Stimulated activated CD8-positive, alpha-beta memory T cell treated with anti-CD3 and anti-CD28 coated beads, Interleukin-4, amount 100 ng/mL, for 4 hours (primary cell): ENCODE data around the gene MMP21.

ENCODE experiments used
- DNase-seq, 2 donors: peaks; one replicate each; pipeline ENCODE4 v3.0.0-alpha.2; 2020; ENCODE audit warnings: low read depth in 2 of 2, low spot score in 1 of 2

The MMP21 gene

DNA sequence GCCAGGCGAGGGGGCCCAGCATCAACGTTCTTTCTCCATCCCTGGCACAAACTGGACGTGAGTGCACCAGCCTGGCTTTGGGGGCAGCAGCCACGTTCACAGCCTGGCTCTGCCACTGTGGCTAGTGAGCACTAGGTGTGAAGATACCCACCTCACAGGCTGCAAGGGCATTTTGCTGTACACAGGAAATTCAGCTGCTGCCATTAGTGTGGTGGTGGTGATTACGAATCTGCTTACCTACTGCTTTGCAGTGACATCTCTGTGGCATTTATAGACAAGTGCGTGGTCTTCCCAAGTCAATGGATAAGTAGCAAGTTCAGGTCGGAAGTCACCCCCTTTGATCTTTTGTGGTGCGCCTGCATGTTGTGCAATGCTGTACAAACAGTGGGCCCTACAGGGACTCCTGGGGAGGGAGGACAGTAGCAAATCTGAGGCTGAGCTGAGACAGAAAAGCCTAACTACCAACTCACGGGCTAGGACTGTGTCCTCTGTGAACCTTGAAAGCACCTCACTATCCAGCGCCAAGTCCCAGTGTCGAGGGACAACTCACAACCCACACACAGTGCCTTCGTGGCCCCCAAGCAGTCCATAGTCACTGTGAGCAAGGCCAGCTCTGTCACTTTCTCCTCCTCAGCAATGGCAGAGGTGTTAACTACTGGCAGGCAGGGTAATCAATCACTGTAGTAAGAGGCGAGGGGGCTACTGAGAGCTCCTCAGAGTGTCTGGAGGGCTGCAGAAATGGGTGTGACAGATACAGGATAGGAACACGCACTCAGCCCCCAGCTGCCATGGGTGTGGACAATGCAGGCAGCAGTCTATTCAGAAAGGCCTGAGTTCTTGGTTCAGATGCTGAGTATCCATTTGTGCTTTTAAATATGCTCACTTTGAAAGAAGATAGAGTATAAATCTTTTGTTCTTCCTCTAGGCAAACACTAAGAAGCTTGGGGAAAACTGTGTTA lies 17.0 kb upstream of the MMP21 start:
- no peak for DNase-seq

DNA sequence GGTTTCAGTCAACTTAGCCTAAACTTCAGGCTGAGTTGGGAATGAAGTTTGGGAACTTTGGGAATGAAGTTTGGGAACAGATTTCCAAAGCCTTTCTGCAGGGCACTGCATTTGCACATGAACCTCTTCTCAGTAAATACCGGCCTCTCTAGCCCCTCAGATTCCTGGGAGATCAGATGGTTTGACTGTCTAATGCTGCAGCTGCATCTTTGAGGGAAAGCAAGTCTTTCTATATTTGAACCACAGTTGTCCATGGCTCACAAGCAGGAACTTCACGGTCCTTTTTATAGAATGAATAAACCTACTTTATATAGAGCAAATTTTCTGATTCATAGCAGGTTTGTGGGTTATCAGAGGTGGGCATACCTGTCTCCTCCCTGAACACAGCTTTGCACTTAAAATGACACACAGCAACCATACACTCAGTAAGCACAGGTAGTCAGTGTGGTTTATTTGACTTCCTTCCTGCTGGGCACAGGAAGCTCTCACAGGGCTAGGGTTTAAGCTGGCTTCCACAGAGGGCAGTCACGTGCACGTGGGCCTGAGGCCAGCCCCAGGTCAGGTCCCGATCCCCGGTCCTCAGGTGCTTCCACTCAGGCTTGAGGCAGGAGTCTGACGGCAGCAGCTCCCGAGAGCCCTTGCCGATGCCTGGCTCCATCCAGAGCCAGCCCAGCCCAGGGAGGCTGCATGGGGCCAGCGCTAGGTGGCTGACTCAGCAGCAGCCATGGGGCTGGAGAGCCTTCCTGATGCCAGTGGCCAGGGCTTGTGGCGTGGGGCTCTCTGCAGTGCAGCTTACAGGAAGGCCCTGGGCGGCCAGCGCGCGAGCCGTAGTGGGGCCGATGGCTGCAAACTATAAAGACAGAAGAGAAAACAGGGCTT lies 12.8 kb upstream of the MMP21 start:
- DNase-seq = no peak

- DNase-seq = no peak
Observed at GRCh38 chr10:125785791-125786190, 10.2 kb upstream of the MMP21 start.

GRCh38 chr10:125783957-125784356 lies 8.3 kb upstream of the MMP21 start:
- no peak for DNase-seq

- no peak for DNase-seq
Observed at GRCh38 chr10:125783408-125783807, 7.8 kb upstream of the MMP21 start.

DNA sequence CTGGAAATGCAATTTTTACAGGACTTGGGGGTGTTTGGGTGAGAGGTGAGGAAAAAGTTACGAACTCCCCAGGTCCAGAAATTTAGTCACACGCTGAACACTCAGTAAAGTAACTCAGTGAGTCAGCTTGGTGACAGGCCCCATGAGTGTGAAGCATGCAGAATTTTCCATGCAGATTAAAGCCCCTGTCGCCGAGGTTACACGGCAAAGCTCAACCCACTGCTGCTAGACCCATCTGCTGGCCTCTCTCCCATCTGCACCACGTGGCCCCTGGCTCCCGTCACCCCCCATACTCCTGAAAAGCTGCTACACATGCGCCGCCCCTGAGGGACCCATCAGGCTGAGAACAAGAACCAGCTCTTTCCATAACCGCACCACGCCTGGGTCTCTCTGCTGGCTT lies 7.0 kb upstream of the MMP21 start:
- DNase-seq = no peak

DNA sequence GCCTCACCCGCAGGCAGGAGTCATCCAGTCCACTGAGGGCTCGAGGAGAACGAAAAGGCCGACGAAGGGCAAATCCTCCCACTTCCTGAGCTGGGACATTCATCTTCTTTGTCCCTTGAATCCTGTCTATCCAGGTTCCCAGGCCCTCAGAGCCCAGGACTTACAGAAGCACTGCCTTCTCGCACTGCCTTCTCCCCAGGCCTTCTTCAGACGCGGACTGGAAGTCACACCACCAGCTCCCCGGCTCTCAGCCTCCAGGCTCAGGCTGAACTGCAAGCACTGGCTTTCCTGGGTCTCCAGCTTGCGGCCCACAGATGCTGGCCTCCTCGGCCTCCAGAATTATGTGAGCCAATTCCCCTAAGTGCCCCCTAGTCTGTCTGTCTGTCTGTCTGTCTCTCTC lies 6.4 kb upstream of the MMP21 start:
- no peak for DNase-seq

DNA sequence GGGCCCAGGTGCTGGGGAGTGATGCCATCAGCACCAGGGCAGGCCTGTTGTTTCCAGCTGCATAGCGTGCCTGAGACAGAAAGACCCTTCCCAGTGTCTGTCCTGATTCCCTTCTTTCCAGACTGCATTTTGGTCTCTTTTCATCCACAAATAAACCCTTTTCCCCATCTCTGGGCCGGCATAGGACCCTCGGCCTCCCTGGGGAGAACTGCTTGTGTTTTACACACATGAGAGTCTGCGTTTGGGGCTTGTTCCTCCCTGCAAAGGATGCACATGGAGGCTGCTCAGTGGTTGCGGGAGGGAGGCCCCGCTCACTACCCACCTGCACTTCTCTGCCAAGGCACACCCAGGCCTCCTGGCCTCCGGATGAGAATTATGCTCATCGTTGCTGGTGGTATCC lies 5.8 kb upstream of the MMP21 start:
- DNase-seq = no peak

DNA sequence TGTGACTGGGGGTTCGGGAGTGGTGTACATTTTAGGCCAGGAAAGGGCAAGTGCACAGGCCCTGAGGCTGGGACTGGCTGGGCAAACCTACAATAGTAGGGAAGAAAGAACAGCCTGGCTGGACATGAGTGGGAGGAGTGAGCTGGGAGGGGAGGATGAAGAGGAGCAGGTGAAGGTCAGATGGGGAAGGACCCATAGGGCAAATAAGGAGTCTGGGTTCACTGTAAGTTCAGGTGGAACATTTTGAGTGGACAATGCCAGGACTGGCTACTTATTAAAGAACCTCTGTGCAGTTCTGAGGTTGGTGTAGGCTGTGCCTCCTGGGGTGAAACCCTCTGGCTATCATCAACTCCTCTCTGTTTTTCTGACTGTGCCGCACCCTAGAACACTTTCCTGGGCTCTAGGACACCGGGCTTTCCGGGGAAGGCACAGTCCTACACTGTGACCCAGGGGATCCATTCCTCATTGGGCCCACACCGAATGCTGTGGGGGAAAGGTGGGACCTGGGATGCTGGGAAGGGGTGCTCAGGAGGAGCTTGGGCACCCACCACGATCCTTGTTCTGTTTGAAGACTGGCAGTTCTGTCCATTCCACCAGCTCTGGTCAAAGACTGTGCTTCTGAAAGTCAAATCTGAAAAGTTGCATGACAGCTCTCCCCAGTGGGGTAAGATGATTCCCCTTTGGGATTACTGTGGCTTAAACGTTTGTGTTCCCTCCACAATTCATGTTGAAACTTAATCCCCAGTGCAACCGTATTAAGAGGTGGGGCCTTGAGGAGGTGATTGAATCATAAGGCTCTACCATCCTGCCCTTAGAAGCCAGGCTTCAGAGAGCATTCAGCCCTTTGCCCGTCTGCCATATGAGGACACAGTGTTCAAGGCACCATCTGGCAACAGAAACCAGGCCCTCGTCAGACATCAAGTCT lies 4.0 kb upstream of the MMP21 start:
- no peak for DNase-seq

DNA sequence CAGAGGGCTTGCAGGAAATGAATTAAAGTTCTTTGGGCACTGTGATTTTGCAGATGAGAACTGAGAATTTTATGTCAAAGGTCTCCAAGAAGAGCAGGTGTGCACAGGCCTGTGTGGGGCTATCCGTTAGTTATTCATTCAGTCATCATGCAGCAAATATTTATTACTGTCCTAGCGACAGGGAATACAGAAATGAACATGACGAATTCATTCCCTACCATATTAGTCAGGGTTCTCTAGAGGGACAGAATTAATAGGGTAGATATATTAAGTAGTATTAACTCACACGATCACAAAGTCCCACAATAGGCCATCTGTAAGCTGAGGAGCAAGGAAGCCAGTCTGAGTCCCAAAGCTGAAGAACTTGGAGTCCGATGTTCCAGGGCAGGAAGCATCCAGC lies 2.9 kb upstream of the MMP21 start:
- DNase-seq = no peak

- no peak for DNase-seq
Observed at GRCh38 chr10:125777806-125778205, 2.2 kb upstream of the MMP21 start.

GRCh38 chr10:125774581-125775191 lies 935 bp downstream of the MMP21 start:
- no peak for DNase-seq

DNA sequence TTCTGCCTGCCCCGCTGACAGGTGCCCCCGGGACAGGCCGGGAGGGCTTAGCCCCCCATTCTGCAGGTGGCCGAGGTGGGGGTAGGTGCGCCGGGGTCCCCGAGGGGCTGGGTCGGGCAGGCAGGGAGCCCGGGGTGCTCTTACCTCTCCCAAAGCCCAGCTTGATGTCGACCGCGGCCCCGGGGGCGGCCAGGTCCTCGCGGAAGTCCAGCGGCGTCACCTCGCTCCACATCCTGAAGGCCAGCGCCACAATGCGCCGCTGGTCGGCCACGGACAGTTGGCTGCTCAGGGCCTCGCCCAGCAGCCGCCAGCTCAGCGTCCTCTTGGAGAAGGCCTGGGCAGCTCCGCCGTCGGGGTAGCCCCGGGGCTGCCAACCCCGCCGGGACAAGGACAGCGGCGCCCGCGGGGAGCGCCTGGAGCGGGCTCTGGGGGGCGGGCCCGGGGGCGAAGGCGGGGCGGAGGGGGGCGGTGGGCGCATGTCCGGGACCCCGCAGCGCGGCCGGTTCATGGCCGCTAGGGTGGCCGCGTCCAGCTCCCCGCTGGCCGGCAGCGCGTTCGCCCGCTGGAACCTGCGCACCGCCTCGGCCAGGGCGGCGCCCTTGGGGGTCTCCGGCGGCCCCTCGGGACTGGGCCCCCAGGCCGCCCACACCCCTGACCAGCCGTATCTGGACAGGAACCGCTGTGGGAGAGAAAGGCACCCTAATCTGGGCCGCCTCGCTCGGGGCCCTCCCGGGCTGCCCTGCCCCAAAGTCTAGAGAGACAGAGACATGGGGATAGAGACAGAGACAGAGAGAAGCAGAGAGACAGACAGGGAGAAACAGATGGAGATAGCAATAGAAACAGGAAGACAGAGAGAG lies 1.7 kb downstream of the MMP21 start:
- DNase-seq = no peak

- no peak for DNase-seq
Observed at GRCh38 chr10:125772864-125773180, 2.8 kb downstream of the MMP21 start.

DNA sequence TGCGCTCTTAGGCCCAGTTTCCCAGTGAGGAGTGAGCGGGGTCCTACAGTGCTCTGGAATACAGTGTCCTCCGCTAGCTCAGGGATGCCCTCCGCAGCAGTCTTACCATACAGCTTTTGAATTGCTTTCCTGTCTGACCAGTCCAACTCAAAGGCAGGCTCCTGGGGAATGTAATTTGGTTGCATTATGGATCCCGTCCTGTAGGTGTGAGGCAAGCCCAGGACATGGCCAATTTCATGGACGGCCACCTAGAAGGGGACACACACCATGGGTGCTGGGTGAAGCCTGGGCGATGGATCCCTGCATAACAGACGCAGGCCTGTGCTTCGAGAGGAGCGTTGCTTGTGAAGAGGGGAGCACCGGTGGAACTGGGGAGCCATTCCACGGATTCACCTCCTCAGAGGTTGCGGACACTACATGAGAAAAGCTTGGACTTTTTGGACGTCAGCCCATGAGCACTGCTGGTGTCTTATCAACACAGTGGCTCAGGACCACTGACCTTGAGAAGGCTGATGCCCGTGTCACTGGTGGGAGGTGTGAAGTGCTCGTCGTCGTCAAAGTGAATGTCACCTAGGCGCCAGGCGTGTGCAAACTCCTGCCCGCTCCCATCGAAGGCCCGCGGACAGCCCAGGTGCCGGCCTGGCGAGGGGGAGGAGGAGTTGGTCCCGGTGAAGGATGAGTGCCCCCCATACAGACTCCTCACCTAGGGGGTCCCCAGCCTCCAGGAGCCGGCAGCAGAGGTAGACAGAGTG lies 3.3 kb downstream of the MMP21 start:
- no peak for DNase-seq

DNA sequence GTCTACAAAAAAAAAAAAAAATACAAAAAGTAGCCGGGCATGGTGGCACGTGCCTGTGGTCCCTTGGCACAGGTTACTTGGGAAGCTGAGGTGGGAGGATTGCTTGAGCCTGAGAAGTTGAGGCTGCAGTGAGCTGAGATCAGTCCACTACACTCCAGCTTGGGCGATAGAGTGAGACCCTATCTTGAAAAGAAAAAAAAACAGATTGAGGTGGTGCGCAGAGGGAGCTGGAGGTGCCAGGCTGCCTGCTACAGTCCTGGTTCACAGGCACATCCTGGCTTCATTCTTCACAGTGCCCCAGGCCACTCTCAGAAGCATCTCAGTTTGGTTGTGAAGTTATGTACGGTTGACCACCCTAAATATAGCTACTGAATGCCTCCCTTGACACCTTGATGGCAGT lies 4.8 kb downstream of the MMP21 start:
- no peak for DNase-seq

DNA sequence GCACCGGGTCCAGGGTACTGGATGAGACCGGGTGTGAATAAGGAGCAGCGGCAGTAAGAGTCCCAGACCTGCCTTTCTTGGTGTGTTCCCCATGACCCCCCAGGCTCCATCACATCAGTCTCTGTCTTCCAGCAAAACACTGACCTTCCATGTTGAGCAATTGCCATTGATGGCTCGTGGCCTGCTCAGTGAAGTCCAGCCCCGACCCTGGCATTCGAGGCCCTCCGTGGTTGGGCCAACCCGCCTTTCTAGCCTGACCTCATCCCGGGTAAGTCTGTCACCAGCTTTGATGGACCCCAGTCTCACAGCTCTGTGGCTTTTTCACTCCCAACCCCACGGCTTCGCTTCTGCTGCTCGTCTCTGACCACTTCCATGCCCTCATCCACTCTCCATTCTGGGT lies 6.4 kb downstream of the MMP21 start:
- no peak for DNase-seq

DNA sequence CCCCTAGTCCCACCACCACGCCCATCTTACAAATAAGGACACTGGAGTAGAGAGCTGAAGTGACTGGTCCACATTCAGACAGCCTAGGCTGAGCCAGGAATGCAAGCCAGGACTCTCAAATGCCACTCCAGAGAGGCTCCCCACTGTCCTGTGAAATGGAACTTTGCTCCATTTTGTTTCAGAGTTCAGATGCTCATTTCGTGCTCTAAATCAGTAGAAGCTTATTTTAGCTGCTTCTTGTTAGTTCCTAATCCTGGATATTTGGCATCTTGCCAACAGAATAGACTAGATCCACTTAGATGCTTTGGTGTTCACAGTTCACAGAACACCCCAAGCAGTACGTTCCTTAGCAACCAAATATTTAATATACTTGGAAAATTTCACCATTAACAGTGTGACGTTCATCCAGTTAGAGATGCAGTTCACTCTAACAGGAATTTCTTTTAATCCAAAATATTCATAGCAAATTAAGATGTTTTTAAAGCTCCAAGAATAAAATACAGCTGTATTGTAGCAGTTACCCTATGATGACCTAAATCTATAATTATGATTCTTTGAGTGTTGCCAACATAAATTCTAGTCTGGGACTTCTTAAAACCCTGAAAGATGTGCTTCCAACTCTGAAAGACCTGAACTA lies 7.3 kb downstream of the MMP21 start:
- no peak for DNase-seq

DNA sequence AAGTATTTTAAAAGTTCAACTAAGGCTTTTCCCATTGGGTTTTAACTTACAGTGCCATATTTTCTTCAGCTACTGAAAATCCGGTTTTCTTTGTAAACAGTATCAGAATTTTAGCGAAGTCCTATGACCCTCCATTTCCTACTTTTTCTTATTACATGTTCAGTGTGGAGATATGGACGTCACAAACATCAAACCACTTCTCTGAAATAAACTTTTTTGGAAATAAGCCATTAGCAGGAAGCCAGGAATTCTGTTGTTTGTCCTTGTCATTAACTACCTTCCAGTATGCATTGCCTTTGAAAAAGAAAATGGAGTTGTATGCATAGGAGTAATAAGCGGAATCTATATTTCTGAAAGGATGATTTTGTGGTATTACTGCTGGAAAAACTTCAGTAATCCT lies 9.1 kb downstream of the MMP21 start:
- DNase-seq = no peak
